Anterior cingulate cortex (tissue), 58 donors: ENCODE data around the gene TASOR.
A peak's percentile ranks its signal among the peaks of the same experiment; 100 is the strongest.

Experiments
- DNase-seq, 58 donors: peaks; one replicate each; lab custom pipeline; 2025; lab: John Stamatoyannopoulos, UW

TASOR gene

DNA sequence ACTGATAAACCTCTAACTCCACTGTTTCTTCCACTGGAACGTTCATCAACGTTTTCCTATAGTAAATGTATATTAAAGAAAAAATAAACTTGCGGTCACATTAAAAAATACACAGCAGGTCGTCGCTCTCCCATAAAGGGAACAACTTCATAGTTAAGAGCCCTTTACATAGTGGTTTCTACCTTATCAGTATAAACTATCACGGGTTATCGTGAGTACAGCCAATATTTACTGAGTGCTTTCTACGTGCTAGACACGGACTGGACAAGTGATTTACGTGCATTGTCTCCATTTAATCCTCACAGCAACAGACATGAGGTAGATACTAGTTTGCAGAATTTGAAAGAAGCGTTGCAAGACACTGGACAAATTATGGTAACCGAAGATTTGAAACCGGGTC lies 964 bp upstream of the TASOR start:
- no peak for DNase-seq

DNA sequence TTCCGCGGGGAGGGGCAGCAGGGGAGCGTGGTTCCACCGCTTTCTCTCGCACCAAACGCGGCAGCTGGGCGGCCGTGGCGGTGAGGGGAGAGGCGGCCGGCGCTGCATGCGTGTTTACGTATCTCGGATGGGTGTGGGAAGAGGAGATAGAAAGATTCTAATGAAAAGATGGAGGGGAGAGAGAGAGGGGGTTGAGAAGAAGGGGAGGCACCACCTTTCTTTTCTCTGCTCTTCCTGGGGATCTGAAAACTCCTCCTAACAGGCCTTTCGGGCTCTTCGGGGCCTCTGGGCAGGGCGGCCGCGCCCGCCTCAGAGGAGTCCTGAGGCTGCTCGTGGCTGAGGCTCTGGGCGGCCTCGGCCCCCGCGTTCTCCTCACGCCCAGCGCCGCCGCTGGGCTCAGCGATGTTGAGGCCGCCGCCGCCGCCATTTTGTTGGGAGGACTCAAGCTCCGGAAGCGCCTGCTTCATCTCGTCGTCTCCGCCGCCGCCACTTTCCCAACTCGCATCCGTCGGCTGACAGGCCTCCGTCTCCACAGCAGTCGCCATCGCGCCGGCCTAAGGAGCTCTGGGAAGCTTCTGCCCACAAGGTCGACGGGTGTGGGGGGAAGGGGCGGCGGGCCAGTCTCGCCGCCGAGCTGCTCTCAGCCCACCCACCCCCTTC lies 473 bp downstream of the TASOR start:
- peak in 55 of 58 donors; percentile 29 to 81 (median 67) for DNase-seq

- peak in 2 of 58 donors; percentile 44 to 50 for DNase-seq
These were observed 1.0 kb downstream of the TASOR start for GRCh38 chr3:56681984-56682461.

DNA sequence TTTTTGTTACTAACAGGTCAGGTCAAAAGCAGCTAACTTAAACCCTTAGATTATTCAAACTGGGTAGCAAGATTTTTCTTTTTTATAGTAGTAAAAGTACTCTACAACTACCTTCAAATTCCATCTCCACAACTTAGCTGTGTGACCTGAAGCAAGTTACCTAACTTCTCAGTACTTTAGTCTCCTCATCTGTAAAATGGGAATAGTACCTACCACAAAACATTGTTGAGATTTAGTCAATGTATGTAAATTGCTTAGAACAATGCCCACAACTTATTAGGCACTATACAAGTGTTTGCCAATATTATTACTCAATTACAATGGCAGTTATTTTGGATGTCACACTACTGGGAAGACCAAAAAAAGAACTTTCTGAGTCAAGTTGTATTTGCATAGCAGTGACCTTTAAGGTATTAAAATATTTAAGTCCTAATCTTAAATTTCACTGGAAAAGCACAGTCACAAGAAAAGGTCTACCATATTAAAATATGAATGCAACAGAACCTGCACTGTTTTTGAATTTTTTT lies 2.9 kb downstream of the TASOR start:
- DNase-seq, result no peak

GRCh38 chr3:56677286-56677685 lies 5.8 kb downstream of the TASOR start:
- DNase-seq, result no peak

- no peak for DNase-seq
These were observed 9.1 kb downstream of the TASOR start for GRCh38 chr3:56673781-56674457.

- no peak for DNase-seq
These were observed 15.0 kb downstream of the TASOR start for GRCh38 chr3:56667973-56668579.

DNA sequence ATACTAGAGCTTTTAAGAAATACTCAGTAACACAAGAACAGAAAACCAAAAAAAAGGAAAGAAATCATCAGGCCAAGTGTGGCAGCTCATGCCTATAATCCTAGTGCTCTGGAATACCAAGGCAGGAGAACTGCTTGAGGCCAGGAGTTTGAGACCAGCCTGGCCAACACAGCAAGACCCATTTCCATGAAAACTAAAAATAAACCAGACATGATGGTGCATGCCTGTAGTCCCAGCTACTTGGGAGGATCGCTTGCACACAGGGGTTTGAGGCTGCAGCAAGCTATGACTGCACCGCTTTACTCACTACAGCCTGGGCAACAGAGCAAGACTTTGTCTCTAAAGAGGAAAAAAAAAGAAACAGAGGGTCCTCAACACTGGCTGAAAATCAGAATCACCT lies 18.2 kb downstream of the TASOR start:
- no peak for DNase-seq

DNA sequence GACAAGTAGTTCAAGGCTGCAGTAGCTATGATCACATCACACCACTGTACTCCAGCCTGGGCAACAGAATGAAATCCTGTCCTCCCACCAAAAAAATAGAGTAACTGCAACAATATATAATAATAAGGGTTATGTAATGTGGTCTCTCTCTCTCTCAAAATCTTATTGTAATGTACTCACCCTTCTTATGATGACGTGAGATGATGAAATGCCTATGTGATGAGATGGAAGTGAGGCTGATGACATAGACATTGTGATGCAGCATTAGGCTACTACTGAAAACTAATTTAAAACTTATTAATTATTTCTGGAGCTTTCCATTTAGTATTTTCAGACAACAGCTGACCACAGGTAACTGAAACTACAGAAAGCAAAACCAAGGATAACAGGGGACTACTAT lies 27.4 kb downstream of the TASOR start:
- DNase-seq, result no peak

- DNase-seq, result no peak
These were observed 28.6 kb downstream of the TASOR start for GRCh38 chr3:56654460-56654859.

GRCh38 chr3:56645407-56645806 lies 37.7 kb downstream of the TASOR start:
- DNase-seq, result no peak

- DNase-seq, result peak in 3 of 58 donors; percentile 1 to 10 (median 3)
These were observed 49.2 kb downstream of the TASOR start for GRCh38 chr3:56633602-56634535.
